GM21515 (cell line): Measurements from ENCODE around the gene HDLBP.
"Not testable (repeated sequence)": the region's sequence is repeated elsewhere in the genome, so short reads cannot be mapped to it uniquely, and the experiment has no call there.

Source experiments
- ATAC-seq: cut with Tn5 transposase; IDR thresholded peaks from one replicate; pipeline ENCODE4 v1.9.1; 2021; ENCODE audit not compliant: unreplicated experiment

HDLBP gene

GRCh38 chr2:241304039-241304670 is 11.3 kb downstream of the HDLBP start:
- ATAC-seq: no peak

- ATAC-seq: no peak
These were observed 12.5 kb downstream of the HDLBP start for GRCh38 chr2:241302759-241303651.

- ATAC-seq: no peak
These were observed 13.4 kb downstream of the HDLBP start for GRCh38 chr2:241302083-241302482.

GRCh38 chr2:241300000-241300399 is 15.5 kb downstream of the HDLBP start:
- ATAC-seq: no peak

GRCh38 chr2:241298673-241299072 is 16.8 kb downstream of the HDLBP start:
- no peak for ATAC-seq

GRCh38 chr2:241296767-241297166 is 18.7 kb downstream of the HDLBP start:
- no peak for ATAC-seq

- ATAC-seq: no peak
These were observed 20.0 kb downstream of the HDLBP start for GRCh38 chr2:241295326-241296095.

- ATAC-seq: not testable (repeated sequence)
These were observed 22.1 kb downstream of the HDLBP start for GRCh38 chr2:241293378-241293797.

GRCh38 chr2:241291977-241292376 is 23.5 kb downstream of the HDLBP start:
- ATAC-seq: no peak

- ATAC-seq: no peak
These were observed 24.3 kb downstream of the HDLBP start for GRCh38 chr2:241291153-241291552.

GRCh38 chr2:241289597-241289996 is 25.9 kb downstream of the HDLBP start:
- no peak for ATAC-seq

- no peak for ATAC-seq
These were observed 26.4 kb downstream of the HDLBP start for GRCh38 chr2:241289053-241289452.

- ATAC-seq: no peak
These were observed 27.1 kb downstream of the HDLBP start for GRCh38 chr2:241288324-241288888.

- no peak for ATAC-seq
These were observed 29.0 kb downstream of the HDLBP start for GRCh38 chr2:241286348-241287090.

GRCh38 chr2:241285596-241285995 is 29.9 kb downstream of the HDLBP start:
- ATAC-seq: no peak

- no peak for ATAC-seq
These were observed 32.9 kb downstream of the HDLBP start for GRCh38 chr2:241282555-241282954.

GRCh38 chr2:241280291-241280690 is 35.2 kb downstream of the HDLBP start:
- ATAC-seq: no peak

- ATAC-seq: no peak
These were observed 35.6 kb downstream of the HDLBP start for GRCh38 chr2:241279828-241280227.

- no peak for ATAC-seq
These were observed 36.1 kb downstream of the HDLBP start for GRCh38 chr2:241279413-241279812.

GRCh38 chr2:241278306-241278705 is 37.2 kb downstream of the HDLBP start:
- not testable (repeated sequence) for ATAC-seq

GRCh38 chr2:241275910-241276309 is 39.6 kb downstream of the HDLBP start:
- ATAC-seq: no peak
